K562 (cell line): ENCODE results near the gene ATP13A5.

Experiments used
- ATF2 ChIP-seq: sonication (generic); formaldehyde crosslinking; IDR thresholded peaks from 2 replicates; pipeline ENCODE4 v1.8.1; 2022; ENCODE audit warnings: missing genetic modification reagents
- BHLHE40 ChIP-seq: IDR thresholded peaks from 2 replicates; pipeline ENCODE4 v1.6.1; 2011; ENCODE audit warnings: low read length, improper control_type of control experiment
- CTBP1 ChIP-seq: fragments of 450-650 bp; IDR thresholded peaks from 2 replicates; pipeline ENCODE4 v1.6.1; 2016; ENCODE audit warnings: borderline replicate concordance
- ETV6 ChIP-seq, 3 experiments: fragments of 150-350 bp in 1 of 3; sonication (generic) in 1 of 3; formaldehyde crosslinking in 1 of 3; IDR thresholded peaks; 2 replicates each; pipeline versions ENCODE4 v1.6.1 to v1.8.0; 2014 to 2022; ENCODE audit warnings: borderline replicate concordance in 2 of 3, low read depth in 2 of 3, antibody characterized with exemption in 1 of 3, low read length in 1 of 3, mild to moderate bottlenecking in 1 of 3, missing genetic modification reagents in 1 of 3
- HDAC2 ChIP-seq: fragments of 450-650 bp; IDR thresholded peaks from 2 replicates; pipeline ENCODE4 v1.6.1; 2016; ENCODE audit warnings: mild to moderate bottlenecking
- NFXL1 ChIP-seq: fragments of 450-650 bp; formaldehyde crosslinking; IDR thresholded peaks from 2 replicates; pipeline ENCODE4 v1.4.0; 2021; ENCODE audit warnings: mild to moderate bottlenecking
- SMARCA4 ChIP-seq: fragments of 450-650 bp; IDR thresholded peaks from 2 replicates; pipeline ENCODE4 v1.6.1; 2016
- YBX1 ChIP-seq: fragments of 450-650 bp; IDR thresholded peaks from 2 replicates; pipeline ENCODE4 v1.7.1; 2016; ENCODE audit warnings: mild to moderate bottlenecking
- TF ChIP-seq, protein P1 (sequence below), 3 experiments: IDR thresholded peaks in 2 of 3; conservative IDR thresholded peaks in 1 of 3; 2 replicates each; pipeline ENCODE4 v1.5.1; 2011 to 2012; ENCODE audit warnings: low read length in 3 of 3, mild to moderate bottlenecking in 3 of 3, control low read depth in 2 of 3, improper control_type of control experiment in 1 of 3, inconsistent platforms in 1 of 3, low read depth in 1 of 3, mixed read lengths in 1 of 3, moderate library complexity in 1 of 3; ENCODE audit not compliant: insufficient read depth in 2 of 3

GRCh38 chr3:193240436-193240849 is 138.1 kb downstream of the ATP13A5 start:
- TF ChIP-seq NFXL1 (CRISPR knock-in tag) (no peak), YBX1 (no peak), SMARCA4 (no peak), ETV6 (IDR thresholded peaks at IDR 0.05; ENCODE audit: borderline replicate concordance in 1 of 2, low read depth in 2 of 2, low read length in 1 of 2) (no peak), ETV6 (CRISPR knock-in tag; IDR thresholded peaks at IDR 0.05; ENCODE audit: borderline replicate concordance) (no peak), CTBP1 (no peak), HDAC2 (no peak), ATF2 (no peak), BHLHE40 (no peak)
- TF ChIP-seq, protein P1, sequence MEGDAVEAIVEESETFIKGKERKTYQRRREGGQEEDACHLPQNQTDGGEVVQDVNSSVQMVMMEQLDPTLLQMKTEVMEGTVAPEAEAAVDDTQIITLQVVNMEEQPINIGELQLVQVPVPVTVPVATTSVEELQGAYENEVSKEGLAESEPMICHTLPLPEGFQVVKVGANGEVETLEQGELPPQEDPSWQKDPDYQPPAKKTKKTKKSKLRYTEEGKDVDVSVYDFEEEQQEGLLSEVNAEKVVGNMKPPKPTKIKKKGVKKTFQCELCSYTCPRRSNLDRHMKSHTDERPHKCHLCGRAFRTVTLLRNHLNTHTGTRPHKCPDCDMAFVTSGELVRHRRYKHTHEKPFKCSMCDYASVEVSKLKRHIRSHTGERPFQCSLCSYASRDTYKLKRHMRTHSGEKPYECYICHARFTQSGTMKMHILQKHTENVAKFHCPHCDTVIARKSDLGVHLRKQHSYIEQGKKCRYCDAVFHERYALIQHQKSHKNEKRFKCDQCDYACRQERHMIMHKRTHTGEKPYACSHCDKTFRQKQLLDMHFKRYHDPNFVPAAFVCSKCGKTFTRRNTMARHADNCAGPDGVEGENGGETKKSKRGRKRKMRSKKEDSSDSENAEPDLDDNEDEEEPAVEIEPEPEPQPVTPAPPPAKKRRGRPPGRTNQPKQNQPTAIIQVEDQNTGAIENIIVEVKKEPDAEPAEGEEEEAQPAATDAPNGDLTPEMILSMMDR (IDR thresholded peaks at IDR 0.05 in 2 of 3, conservative IDR thresholded peaks at IDR 0.05 in 1 of 3; ENCODE audit: insufficient read depth in 2 of 3, low read depth in 1 of 3, low read length in 3 of 3), result no peak
